Measurements from ENCODE around the gene KLHL26. TPM values are rescaled to one million over a fixed set of nuclear protein-coding genes. Genes with fewer than 3 reads are reported as not detected.

Gene KLHL26
- total RNA-seq, 1 experiment from 2014 or later = 17.1 TPM

GRCh38 chr19:18668252-18668631, 31.4 kb downstream of the KLHL26 start:
- H3K9me2 ChIP-seq (ENCODE audit: insufficient read depth) = no peaks in the 10 kb centered on the region
- H4K20me1 ChIP-seq (ENCODE audit: insufficient read depth) = no peaks in the 10 kb centered on the region
- no peak overlapping the region for H3K4me2 ChIP-seq (ENCODE audit: low read length)
- H3K4me1 ChIP-seq (ENCODE audit: control insufficient read depth in 1 of 2, insufficient read depth in 2 of 2, low read length in 2 of 2) = peaks cover 0 to 3% of the 10 kb centered on the region in 2 experiments; a peak in 2 of 4 replicates
- no peak overlapping the region for H3K27ac ChIP-seq (ENCODE audit: low read depth, low read length)
- ChIA-PET CTCF (no interaction called here), RAD21 (ENCODE audit: low non-redundant PET in 1 of 2, low total read pairs in 2 of 2, uncharacterized antibody in 2 of 2, unreplicated experiment in 2 of 2) (no interaction called here), POLR2A (no interaction called here)
- no peaks in the 10 kb centered on the region for H3K9me3 ChIP-seq (ENCODE audit: control insufficient read depth in 1 of 2, insufficient read depth in 1 of 2, low read depth in 1 of 2, low read length in 2 of 2)
- no peak for ATAC-seq
- TF ChIP-seq ZFX (IDR thresholded peaks at IDR 0.05) (no peak), ATF3 (IDR thresholded peaks at IDR 0.05) (no peak), POLR2AphosphoS5 (IDR thresholded peaks at IDR 0.05; ENCODE audit: low read depth, low read length) (no peak), CEBPB (IDR thresholded peaks at IDR 0.05; ENCODE audit: low read depth) (no peak), POLR2A (IDR thresholded peaks at IDR 0.05; ENCODE audit: borderline replicate concordance, extremely low read depth, insufficient read depth, insufficient read length) (no peak), SP1 (IDR thresholded peaks at IDR 0.05; ENCODE audit: low read depth) (no peak), EZH2phosphoT487 (IDR thresholded peaks at IDR 0.05; ENCODE audit: borderline replicate concordance) (no peak), ZNF274 (IDR thresholded peaks at IDR 0.05; ENCODE audit: low read depth, low read length) (no peak), JUND (IDR thresholded peaks at IDR 0.05) (no peak), SRF (IDR thresholded peaks at IDR 0.05; ENCODE audit: low read depth) (no peak), CBX3 (IDR thresholded peaks at IDR 0.05; ENCODE audit: low read depth) (no peak), EGR1 (IDR thresholded peaks at IDR 0.05; ENCODE audit: low read depth) (no peak), RAD21 (IDR thresholded peaks at IDR 0.05; ENCODE audit: low read depth) (no peak), YY1 (IDR thresholded peaks at IDR 0.05; ENCODE audit: extremely low read depth, insufficient replicate concordance, low read depth, low read length) (no peak), SIN3A (IDR thresholded peaks at IDR 0.05; ENCODE audit: low read depth) (no peak)
- TF ChIP-seq, protein P1, sequence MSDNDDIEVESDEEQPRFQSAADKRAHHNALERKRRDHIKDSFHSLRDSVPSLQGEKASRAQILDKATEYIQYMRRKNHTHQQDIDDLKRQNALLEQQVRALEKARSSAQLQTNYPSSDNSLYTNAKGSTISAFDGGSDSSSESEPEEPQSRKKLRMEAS (IDR thresholded peaks at IDR 0.05) = no peak
- TF ChIP-seq, protein P2, sequence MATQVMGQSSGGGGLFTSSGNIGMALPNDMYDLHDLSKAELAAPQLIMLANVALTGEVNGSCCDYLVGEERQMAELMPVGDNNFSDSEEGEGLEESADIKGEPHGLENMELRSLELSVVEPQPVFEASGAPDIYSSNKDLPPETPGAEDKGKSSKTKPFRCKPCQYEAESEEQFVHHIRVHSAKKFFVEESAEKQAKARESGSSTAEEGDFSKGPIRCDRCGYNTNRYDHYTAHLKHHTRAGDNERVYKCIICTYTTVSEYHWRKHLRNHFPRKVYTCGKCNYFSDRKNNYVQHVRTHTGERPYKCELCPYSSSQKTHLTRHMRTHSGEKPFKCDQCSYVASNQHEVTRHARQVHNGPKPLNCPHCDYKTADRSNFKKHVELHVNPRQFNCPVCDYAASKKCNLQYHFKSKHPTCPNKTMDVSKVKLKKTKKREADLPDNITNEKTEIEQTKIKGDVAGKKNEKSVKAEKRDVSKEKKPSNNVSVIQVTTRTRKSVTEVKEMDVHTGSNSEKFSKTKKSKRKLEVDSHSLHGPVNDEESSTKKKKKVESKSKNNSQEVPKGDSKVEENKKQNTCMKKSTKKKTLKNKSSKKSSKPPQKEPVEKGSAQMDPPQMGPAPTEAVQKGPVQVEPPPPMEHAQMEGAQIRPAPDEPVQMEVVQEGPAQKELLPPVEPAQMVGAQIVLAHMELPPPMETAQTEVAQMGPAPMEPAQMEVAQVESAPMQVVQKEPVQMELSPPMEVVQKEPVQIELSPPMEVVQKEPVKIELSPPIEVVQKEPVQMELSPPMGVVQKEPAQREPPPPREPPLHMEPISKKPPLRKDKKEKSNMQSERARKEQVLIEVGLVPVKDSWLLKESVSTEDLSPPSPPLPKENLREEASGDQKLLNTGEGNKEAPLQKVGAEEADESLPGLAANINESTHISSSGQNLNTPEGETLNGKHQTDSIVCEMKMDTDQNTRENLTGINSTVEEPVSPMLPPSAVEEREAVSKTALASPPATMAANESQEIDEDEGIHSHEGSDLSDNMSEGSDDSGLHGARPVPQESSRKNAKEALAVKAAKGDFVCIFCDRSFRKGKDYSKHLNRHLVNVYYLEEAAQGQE (IDR thresholded peaks at IDR 0.05; ENCODE audit: low read depth) = no peak
- H3K36me3 ChIP-seq (ENCODE audit: control insufficient read depth in 1 of 2, insufficient read depth in 2 of 2, low read length in 2 of 2) = no peaks in the 10 kb centered on the region; a peak in 1 of 4 replicates
- H3K27me3 ChIP-seq (ENCODE audit: insufficient read depth, low read length) = no peaks in the 10 kb centered on the region
- intact Hi-C loops (cut with micrococcal nuclease) = no loop called here
- no peak for DNase-seq (ENCODE audit: low read depth, low spot score)
- H3K9ac ChIP-seq (ENCODE audit: low read length) = no peak overlapping the region
- H2AFZ ChIP-seq (ENCODE audit: low read depth, low read length, poor library complexity, severe bottlenecking) = no peak overlapping the region
- BruUV-seq (replicated peaks) = no TSS peak
- no peaks in the 10 kb centered on the region for H3K79me2 ChIP-seq (ENCODE audit: insufficient read depth, low read length)
- no peak overlapping the region for H3K4me3 ChIP-seq (replicated peaks in 1 of 2; ENCODE audit: low read depth in 1 of 2, low read length in 2 of 2)

Measured in HCT116 (cell line).